Esophagus squamous epithelium (tissue), 4 donors: ENCODE data around the gene SSH3.

Source experiments
- CTCF ChIP-seq, 6 experiments: fragments of 450-650 bp in 4 of 6; fragments of 200-600 bp in 2 of 6; sonication (generic) in 2 of 6; IDR thresholded peaks; one replicate each; pipeline ENCODE4 v1.5.1; 2016 to 2019; ENCODE audit warnings: antibody characterized with exemption in 6 of 6, mild to moderate bottlenecking in 4 of 6, moderate library complexity in 4 of 6
- POLR2A ChIP-seq, 4 donors: fragments of 450-650 bp; IDR thresholded peaks; one replicate each; pipeline ENCODE4 v1.6.1; 2017; ENCODE audit warnings: antibody characterized with exemption in 4 of 4, mild to moderate bottlenecking in 4 of 4, moderate library complexity in 3 of 4

- TF ChIP-seq CTCF (IDR thresholded peaks at IDR 0.05) (no peak), POLR2A (IDR thresholded peaks at IDR 0.05) (no peak)
Observed at GRCh38 chr11:67271541-67272284, 31.6 kb upstream of the SSH3 start.
